Gastroesophageal sphincter (tissue), 3 donors: ENCODE data around the gene LRBA.

Experiments
- CTCF ChIP-seq, 4 experiments: fragments of 200-600 bp in 2 of 4; fragments of 450-650 bp in 2 of 4; sonication (generic) in 1 of 4; IDR thresholded peaks; one replicate each; pipeline ENCODE4 v1.5.1; 2017 to 2019; ENCODE audit warnings: antibody characterized with exemption in 4 of 4, mild to moderate bottlenecking in 2 of 4, moderate library complexity in 2 of 4
- EP300 ChIP-seq: sonication (generic); formaldehyde crosslinking; IDR thresholded peaks from one replicate; pipeline ENCODE4 v1.6.1; 2017; ENCODE audit warnings: antibody characterized with exemption, mild to moderate bottlenecking
- POLR2A ChIP-seq, 2 donors: fragments of 450-650 bp; IDR thresholded peaks; one replicate each; pipeline ENCODE4 v1.6.1; 2017; ENCODE audit warnings: antibody characterized with exemption in 2 of 2, mild to moderate bottlenecking in 2 of 2, moderate library complexity in 1 of 2
- POLR2AphosphoS5 ChIP-seq: sonication (generic); formaldehyde crosslinking; IDR thresholded peaks from one replicate; pipeline ENCODE4 v1.6.1; 2017; ENCODE audit warnings: antibody characterized with exemption

- TF ChIP-seq CTCF (IDR thresholded peaks at IDR 0.05) (no peak), POLR2A (IDR thresholded peaks at IDR 0.05) (no peak), EP300 (no peak), POLR2AphosphoS5 (no peak)
Observed at GRCh38 chr4:150582146-150582872, 432.8 kb downstream of the LRBA start, which contains the start of gene MAB21L2.
